Measurements from ENCODE around the gene KNSTRN. TPM values are rescaled to one million over a fixed set of nuclear protein-coding genes. Genes with fewer than 3 reads are reported as not detected.

The KNSTRN gene
- total and polyA plus RNA-seq, 2 of the 8 experiments (the other 6 are each of a cell fraction or from before 2014, with no cell fraction given): 25.1 to 79.4 TPM

DNA sequence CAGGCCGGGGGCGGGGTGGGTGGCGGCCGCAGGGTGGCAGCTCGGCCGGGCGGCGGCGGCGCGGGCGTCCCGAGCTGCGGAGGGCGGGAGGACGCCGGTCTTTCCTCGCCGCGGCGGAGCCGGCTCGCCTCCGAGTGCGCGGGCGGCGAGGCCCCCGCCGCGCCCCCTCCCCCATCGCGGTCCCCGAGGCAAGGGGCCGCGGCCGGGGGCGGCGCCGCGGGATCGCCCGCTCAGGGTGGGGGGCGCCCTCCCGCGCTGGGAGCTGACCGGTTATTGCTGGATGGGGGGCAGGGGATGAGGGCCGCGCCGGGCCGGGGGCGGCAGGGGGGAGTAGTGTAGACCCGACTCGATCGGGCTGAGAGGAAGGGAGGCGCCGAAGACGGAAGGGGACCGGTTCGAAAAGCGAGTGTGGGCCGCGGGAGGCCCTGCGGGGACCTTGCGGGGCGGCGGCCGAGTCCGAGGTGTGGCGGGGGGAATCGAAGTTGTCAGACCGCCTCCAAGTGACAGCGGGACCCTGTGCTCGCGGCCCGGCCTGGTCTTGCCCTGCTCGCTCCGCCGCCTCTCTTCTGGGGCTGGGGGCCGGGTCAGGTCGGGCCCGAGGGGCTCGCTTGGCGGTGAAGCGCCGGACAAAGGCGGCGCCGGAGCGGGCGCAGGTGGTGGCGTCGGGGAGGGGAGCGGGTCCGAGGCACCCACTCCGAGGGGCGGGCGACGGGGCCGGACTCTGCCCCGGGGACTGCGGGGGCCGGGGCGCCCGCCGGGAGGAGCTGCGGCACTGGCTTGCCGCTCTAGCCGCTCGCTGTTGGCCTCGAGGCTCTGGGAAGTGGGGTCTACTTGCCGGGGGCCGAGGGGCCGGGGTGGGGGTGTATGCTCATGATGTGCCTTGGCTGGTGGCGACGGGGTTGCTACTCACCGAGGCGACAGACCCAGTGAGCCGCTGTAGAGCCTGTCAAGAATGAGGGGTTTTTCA, 59.3 kb downstream of the KNSTRN start:
- peaks cover 13% of the 10 kb centered on the region for H3K23me2 ChIP-seq (ENCODE audit: low read depth, low read length)
- 0 out of 8 replicates have a peak, but pooled peaks cover 0 to 2% (median 0%) of the 10 kb centered on the region in 4 experiments for H3K36me3 ChIP-seq (ENCODE audit: control insufficient read depth in 2 of 4, insufficient read depth in 4 of 4, low read length in 3 of 4)
- H3K4ac ChIP-seq (replicated peaks; ENCODE audit: insufficient read length, low read depth, low read length): no peak overlapping the region
- no peak overlapping the region for H4K5ac ChIP-seq (ENCODE audit: insufficient read length, low read depth, low read length)
- no peak overlapping the region; the same call in 1 of the 2 replicates for H4K8ac ChIP-seq (ENCODE audit: extremely low read depth, insufficient read depth, low read length)
- peaks cover 11% of the 10 kb centered on the region; the same call in 1 of the 2 replicates for H3K79me1 ChIP-seq (ENCODE audit: low read depth, low read length)
- H3K4me3 ChIP-seq (ENCODE audit: extremely low read depth in 1 of 4, insufficient read depth in 2 of 4, low read depth in 3 of 4, low read length in 4 of 4): peak overlapping the region; percentile 54 to 84 (median 65)
- H4K91ac ChIP-seq (replicated peaks; ENCODE audit: insufficient read length, low read length): no peak overlapping the region
- DNase-seq (ENCODE audit: low read depth in 1 of 2, low spot score in 2 of 2) (no peak), FAIRE-seq (no peak)
- H3K9ac ChIP-seq (replicated peaks in 1 of 4; ENCODE audit: extremely low read depth in 1 of 4, low read depth in 3 of 4, low read length in 3 of 4): peak overlapping the region; percentile 47 to 91 (median 61); a peak in 6 of 7 replicates
- H2BK15ac ChIP-seq (ENCODE audit: low read length): no peak overlapping the region
- peaks cover 35% of the 10 kb centered on the region in 2 experiments for H4K20me1 ChIP-seq (replicated peaks in 1 of 2; ENCODE audit: control insufficient read depth in 1 of 2, insufficient read depth in 2 of 2, low read length in 2 of 2)
- peaks cover 0 to 9% (median 0%) of the 10 kb centered on the region in 4 experiments; a peak in 4 of 7 replicates for H3K27me3 ChIP-seq (replicated peaks in 1 of 4; ENCODE audit: control insufficient read depth in 3 of 4, extremely low read depth in 1 of 4, insufficient read depth in 3 of 4, low read length in 3 of 4)
- CTCF ChIA-PET (ENCODE audit: partially characterized antibody): interaction anchor here (0.6 to 3.7 kb wide), 7 partner anchors 9 to 113 kb away, joined by 3 to 24 read pairs (median 6); partner anchors contain the start of gene CHST14
- peak overlapping the region; percentile 61 to 73 for H3K4me2 ChIP-seq (ENCODE audit: insufficient read depth in 1 of 2, low read depth in 2 of 2, low read length in 2 of 2)
- H3K9me3 ChIP-seq (ENCODE audit: insufficient read depth in 2 of 2, low read depth in 1 of 2, low read length in 1 of 2): no peaks in the 10 kb centered on the region
- H2BK12ac ChIP-seq (ENCODE audit: low read depth, low read length): no peak overlapping the region
- no peak overlapping the region for H3K27ac ChIP-seq (ENCODE audit: low read depth, low read length)
- WGBS, 2 experiments (ENCODE audit: extremely low coverage in 1 of 2, insufficient coverage in 1 of 2, insufficient read length in 1 of 2, insufficient replicate concordance in 2 of 2, low coverage in 1 of 2, low lambda C conversion rate in 2 of 2, missing lambda C conversion rate in 1 of 2): 2% methylated on average over 32 of the region's 119 CpGs; no CpG with 5 or more reads in 1 of the 2 experiments
- no peak overlapping the region for H3K18ac ChIP-seq (ENCODE audit: extremely low read depth, low read length)
- no peak overlapping the region for H2BK120ac ChIP-seq (replicated peaks; ENCODE audit: low read depth, low read length)
- H2BK20ac ChIP-seq (ENCODE audit: low read length): no peak overlapping the region
- no peak overlapping the region for H3K23ac ChIP-seq (ENCODE audit: insufficient read length)
- H3K79me2 ChIP-seq (ENCODE audit: control insufficient read depth in 1 of 2, insufficient read depth in 2 of 2, low read length in 2 of 2): peaks cover 33 to 66% of the 10 kb centered on the region in 2 experiments
- no peak overlapping the region for H3K14ac ChIP-seq (ENCODE audit: insufficient read length)
- no peak overlapping the region for H3K56ac ChIP-seq (replicated peaks; ENCODE audit: insufficient read length, low read depth, low read length)
- H2AK5ac ChIP-seq (ENCODE audit: low read depth, low read length): no peak overlapping the region
- peaks cover 28 to 50% (median 38%) of the 10 kb centered on the region in 4 experiments for H3K4me1 ChIP-seq (replicated peaks in 1 of 4; ENCODE audit: control insufficient read depth in 3 of 4, insufficient read depth in 4 of 4, low read length in 3 of 4)
- H2BK5ac ChIP-seq (ENCODE audit: low read depth, low read length): no peak overlapping the region
- H2AFZ ChIP-seq (ENCODE audit: low read length): no peak overlapping the region
- POLR2A ChIA-PET (ENCODE audit: partially characterized antibody): interaction anchor here (1.1 to 3.3 kb wide), 11 partner anchors 9 to 322 kb away, joined by 3 to 36 read pairs (median 6); partner anchors contain the start of genes CHST14, GCHFR and KNSTRN
- peak in 1 of 2 experiments; percentile 36; a peak in 1 of 4 replicates for TF ChIP-seq SIN3A (conservative IDR thresholded peaks at IDR 0.05 in 1 of 2, IDR thresholded peaks at IDR 0.05 in 1 of 2; ENCODE audit: low read depth in 1 of 2, low read length in 2 of 2)
- no peak for TF ChIP-seq EZH2 (IDR thresholded peaks at IDR 0.05; ENCODE audit: low read depth, low read length, severe bottlenecking)
- TF ChIP-seq, protein P1, sequence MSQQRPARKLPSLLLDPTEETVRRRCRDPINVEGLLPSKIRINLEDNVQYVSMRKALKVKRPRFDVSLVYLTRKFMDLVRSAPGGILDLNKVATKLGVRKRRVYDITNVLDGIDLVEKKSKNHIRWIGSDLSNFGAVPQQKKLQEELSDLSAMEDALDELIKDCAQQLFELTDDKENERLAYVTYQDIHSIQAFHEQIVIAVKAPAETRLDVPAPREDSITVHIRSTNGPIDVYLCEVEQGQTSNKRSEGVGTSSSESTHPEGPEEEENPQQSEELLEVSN (IDR thresholded peaks at IDR 0.05): no peak
- peak in 1 of 2 experiments; percentile 20; a peak in 1 of 4 replicates for TF ChIP-seq RAD21 (IDR thresholded peaks at IDR 0.05 in 1 of 2, conservative IDR thresholded peaks at IDR 0.05 in 1 of 2; ENCODE audit: low read depth in 2 of 2, low read length in 2 of 2)
- TF ChIP-seq SIRT6 (IDR thresholded peaks at IDR 0.05; ENCODE audit: low read length): no peak
- TF ChIP-seq, protein P2, sequence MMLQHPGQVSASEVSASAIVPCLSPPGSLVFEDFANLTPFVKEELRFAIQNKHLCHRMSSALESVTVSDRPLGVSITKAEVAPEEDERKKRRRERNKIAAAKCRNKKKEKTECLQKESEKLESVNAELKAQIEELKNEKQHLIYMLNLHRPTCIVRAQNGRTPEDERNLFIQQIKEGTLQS (IDR thresholded peaks at IDR 0.05; ENCODE audit: insufficient read depth, low read depth, low read length): no peak
- TF ChIP-seq POLR2A (IDR thresholded peaks at IDR 0.05; ENCODE audit: control extremely low read depth in 1 of 2, low read depth in 2 of 2, low read length in 2 of 2): no peak
- TF ChIP-seq, protein P3, sequence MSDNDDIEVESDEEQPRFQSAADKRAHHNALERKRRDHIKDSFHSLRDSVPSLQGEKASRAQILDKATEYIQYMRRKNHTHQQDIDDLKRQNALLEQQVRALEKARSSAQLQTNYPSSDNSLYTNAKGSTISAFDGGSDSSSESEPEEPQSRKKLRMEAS (IDR thresholded peaks at IDR 0.05): no peak

Measured in H1 (cell line).